ENCODE results near the gene IPO4.

IPO4 gene

DNA sequence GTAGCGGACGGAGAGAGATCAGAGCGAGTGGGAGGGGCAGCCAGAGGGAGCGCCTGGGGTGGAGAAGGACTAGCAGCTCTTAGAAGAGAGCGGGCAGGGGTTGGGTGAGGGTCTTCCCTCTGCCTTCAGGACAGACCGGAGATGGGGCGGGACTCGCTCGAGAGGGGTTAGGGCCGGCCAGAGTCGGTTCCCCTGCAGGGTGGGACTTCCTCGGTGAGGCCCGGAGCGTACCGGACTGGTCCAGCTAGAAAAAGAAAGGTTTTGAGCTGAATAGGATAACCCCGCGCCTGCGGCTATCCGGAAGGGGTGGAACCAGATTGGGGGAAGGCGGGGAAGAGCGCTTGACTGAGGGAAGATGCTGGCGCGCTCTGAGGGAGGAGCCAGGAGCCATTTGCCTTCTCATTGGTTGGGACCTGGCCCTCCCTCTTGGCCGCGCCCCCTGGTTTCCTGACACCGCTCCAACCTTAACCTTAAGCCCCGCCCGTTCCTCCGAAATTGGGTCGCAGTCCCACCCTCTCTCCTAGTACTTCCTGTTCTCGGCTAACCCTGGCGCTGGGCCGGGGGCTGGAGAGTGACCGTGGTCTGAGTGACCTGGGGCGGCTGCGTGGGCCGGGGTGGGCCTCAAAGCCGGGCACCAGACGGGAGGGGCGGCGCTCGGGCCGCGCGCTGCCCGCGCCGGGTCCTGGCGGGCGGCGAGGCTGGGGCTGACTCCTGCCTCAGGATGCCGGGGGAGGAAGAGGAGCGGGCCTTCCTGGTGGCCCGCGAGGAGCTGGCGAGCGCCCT is 41.4 kb downstream of the IPO4 start, which contains the start of gene RNF31:
Gene RNF31, plus strand, starts transcription at position 521 of the 783 bp plus-strand sequence. Its CDS starts 201 bp downstream, at position 722.
- DNase-seq, result peak; percentile 96 to 99

DNA sequence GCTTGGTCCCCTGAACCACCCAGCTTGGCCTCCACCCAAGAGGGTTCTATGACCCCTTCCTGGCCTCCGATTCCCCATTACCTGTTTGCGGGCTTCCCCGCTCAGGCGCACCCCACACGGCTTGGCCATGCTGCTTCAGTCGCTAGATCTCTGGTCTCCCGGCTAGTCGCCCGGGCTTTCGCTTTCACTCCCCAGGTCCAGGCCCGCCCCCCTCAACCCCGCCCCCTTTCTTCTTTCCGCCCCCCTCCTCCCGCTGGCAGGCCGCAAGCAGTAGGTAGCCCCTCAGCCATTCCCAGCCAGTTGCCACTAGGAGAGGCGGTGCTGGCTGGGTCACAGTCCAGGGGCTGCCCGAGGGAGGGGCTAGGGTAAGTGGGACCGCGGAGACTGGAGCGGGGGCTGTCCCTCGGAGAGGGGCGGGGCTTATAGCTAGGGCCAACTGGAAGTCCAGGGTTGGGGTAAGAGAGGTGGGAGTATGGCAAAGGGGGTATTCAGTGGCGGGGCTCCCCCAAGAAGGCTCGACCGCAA is 42.1 kb downstream of the IPO4 start, which contains the start of gene PSME2:
Gene PSME2, minus strand, starts transcription at position 158 of the 525 bp plus-strand sequence. Its CDS starts 29 bp downstream, at position 129.
- DNase-seq, result peak; percentile 81 to 84

GRCh38 chr14:24145690-24146452 is 42.7 kb downstream of the IPO4 start:
- no peak for DNase-seq

GRCh38 chr14:24145219-24145618 is 43.4 kb downstream of the IPO4 start:
- DNase-seq, result no peak

DNA sequence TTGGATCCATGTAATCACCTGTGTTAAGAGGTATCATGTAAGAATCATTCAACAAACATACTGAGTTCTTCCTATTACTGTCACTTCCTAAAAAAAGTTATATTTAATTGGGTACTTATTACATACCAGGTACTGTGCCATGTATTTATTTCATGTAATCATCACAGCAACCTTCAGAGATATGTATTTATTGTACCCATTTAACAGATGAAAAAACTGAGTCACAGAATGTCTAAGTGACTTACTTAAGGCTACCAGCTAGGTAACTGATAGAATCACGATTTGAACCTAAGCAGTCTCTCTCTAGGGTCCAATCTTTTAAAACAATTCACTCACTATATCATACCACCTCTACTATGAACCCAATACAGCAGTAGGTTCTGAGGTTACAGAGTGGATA is 44.2 kb downstream of the IPO4 start:
- DNase-seq, result no peak

- no peak for DNase-seq
Observed at GRCh38 chr14:24143511-24143910, 45.1 kb downstream of the IPO4 start.

DNA sequence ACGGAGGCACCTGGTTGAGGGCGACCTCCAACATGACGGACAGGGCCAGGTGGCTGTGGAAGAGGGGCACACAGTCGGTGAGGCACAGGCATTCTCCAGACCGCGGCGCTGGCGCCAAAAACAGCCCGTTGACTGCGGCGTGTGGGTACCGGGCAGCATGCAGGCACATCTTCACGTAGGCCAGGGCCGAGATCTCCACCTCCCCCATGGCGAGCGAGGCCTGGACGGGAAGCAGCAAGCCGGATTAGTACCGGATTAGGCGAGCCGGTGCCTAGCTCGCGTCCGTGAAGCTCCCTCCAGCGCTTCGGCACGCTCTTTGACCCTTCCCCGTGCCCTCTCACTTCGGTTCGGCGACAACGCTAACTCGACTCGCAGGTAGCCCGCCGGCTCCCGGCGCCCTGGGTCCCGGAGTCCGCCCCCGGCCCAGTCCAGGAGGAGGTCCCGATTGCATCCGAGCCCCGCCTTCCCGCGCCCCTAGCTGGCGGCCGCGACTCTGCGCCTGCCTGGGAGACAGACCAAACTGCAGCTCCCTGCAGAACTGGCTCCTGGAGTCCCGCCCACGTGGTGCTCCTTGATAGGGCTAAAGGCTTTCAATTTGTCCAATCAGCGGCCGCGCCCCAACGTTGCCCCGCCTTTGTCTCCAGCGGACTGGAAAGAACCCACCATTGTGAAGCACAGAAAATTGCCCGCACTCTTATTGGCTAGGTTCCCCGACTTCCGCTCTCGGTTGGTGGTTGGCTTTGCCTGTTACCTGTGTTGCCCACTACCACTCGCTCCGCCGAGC is 47.3 kb downstream of the IPO4 start, which contains the start of gene EMC9:
Gene EMC9, minus strand, starts transcription at position 495 of the 784 bp plus-strand sequence. Its CDS starts 287 bp downstream, at position 208.
- DNase-seq, result peak; percentile 98 to 99

DNA sequence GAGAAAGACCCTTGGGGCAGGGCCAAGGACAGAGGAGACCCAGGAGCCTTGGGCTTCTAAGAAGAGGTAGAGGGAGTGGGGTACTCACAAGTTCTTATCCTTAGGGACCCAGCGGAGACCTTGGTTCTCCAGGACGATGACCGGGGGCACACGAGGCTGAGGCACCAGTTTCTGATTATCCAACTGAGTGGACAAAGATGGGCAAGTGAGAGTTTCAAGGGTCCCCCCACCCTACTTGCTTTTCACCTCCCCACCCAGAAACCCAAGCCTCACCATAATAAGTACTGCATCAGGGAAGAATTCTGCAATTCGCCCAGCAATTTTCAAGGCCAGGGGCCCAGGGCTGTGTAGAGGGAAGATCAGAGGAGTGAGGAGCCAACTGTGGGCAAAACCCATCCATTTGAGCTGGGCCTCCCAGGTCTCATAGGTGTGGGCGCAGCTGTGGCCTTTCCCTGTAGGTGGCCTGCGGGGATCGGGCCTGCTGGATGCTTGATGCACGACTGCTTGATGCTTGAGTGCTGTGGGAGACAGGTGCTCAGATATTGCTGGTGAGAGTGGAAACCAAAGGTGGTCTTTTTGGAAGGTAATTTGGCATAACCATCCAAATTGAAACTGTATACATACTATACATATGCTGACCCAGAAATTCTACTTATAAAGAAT is 49.2 kb downstream of the IPO4 start:
- no peak for DNase-seq

- no peak for DNase-seq
Observed at GRCh38 chr14:24138396-24139271, 50.0 kb downstream of the IPO4 start.

- DNase-seq, result no peak
Observed at GRCh38 chr14:24137529-24138395, 50.9 kb downstream of the IPO4 start.

- DNase-seq, result no peak
Observed at GRCh38 chr14:24136684-24137528, 51.7 kb downstream of the IPO4 start.

DNA sequence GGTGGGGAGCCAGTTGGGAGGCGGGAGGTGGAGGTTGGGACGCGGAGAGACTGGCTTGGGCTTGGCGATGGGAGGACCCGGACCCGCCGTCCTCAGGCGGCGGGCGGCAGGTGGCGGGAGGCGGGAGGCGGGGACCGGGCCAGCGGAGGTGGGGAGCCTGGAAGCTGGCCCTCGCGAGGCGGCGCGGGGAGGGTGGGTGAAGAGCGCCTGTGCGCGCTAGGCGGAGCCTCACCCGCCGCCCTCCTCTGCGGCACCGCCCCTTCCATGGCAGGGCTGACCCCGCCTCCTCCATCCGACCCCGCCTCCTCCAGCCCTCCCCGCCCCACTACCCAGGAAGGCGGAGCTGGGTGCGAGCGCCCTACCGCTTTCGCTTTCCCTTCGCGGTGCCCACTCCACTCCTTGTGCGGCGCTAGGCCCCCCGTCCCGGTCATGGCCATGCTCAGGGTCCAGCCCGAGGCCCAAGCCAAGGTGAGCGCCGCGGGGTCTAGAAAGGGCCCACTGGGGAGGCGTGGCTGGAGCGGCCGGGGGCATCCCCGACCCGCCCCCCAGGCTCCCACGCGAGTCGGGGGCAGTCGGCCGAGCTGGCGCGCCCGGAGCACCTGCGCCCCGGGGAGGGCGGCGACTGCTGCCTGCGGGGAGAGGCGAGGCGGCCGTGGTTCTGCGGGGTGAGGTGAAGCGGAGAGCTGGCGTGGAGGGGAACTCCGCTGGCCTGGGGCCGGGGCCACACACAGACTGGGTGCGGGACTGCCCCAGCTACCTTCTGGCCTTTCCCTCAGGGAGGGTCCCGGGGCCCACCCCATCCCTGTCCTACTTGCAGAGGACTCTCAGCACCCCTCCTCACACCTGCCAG is 52.6 kb downstream of the IPO4 start, which contains the start of gene PSME1:
Gene PSME1, plus strand, starts transcription at position 361 of the 850 bp plus-strand sequence. Its CDS starts 69 bp downstream, at position 430.
- peak; percentile 90 to 91 for DNase-seq

DNA sequence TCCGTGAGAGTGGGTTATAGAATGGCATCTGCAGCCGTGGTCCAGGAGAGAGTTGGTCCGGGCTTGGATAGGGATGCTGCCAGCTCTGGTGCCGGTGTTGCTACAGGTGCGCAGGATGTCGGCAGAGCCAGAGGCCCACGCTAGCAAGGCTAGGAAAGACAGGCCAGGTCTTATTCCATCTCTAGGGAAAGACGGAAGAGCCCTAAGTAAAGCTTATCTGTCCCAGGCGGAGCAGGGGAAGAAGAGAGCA is 53.1 kb downstream of the IPO4 start:
- DNase-seq, result no peak

- no peak for DNase-seq
Observed at GRCh38 chr14:24133735-24134134, 54.9 kb downstream of the IPO4 start.

GRCh38 chr14:24132976-24133375 is 55.6 kb downstream of the IPO4 start:
- no peak for DNase-seq

DNA sequence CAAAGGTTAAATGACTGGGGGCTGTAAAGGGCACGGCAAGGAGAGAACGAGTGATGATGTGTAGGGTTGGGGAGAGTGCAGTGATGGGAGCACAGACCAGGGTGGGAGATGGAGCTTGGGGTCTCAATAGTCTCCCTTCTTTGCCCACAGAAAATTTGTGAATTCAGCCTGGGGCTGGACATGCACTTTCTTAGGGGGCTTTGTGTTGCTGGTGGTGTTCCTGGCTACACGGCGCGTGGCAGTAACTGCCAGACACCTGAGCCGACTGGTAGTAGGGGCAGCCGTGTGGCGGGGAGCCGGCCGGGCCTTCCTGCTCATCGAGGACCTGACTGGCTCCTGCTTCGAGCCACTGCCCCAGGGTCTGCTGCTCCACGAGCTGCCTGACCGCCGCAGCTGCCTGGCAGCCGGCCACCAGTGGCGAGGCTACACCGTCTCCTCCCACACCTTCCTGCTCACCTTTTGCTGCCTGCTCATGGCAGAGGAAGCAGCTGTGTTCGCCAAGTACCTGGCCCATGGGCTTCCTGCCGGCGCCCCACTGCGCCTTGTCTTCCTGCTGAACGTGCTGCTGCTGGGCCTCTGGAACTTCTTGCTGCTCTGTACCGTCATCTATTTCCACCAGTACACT is 56.4 kb downstream of the IPO4 start:
- DNase-seq, result no peak

DNA sequence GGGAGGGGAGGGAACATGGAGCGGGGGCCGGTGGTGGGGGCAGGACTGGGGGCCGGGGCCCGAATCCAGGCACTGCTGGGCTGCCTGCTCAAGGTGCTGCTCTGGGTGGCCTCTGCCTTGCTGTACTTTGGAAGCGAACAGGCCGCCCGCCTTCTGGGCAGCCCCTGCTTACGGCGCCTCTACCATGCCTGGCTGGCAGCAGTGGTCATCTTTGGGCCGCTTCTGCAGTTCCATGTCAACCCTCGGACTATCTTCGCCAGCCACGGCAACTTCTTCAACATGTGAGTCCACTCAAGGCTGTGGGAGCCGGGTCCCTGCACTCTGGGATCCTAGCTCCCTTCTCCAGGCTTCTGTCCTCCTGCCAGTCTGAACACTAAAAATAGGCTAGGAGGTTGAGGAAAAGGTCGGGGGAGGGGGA is 57.1 kb downstream of the IPO4 start:
- no peak for DNase-seq
